WTC11 (cell line): ENCODE data around the gene ANGPTL2. TPM values are rescaled to one million over a fixed set of nuclear protein-coding genes. Genes with fewer than 3 reads are reported as not detected.

Experiments used
- AR ChIP-seq: fragments of 250-450 bp; sonication (Bioruptor Pico); IDR thresholded peaks from 2 replicates; pipeline ENCODE4 v1.9.0; 2021; ENCODE audit warnings: mild to moderate bottlenecking
- ATF6 ChIP-seq: sonication (generic); formaldehyde crosslinking; IDR thresholded peaks from 2 replicates; pipeline ENCODE4 v1.8.1; 2023; ENCODE audit warnings: mild to moderate bottlenecking, missing genetic modification reagents
- ELF4 ChIP-seq: sonication (generic); formaldehyde crosslinking; IDR thresholded peaks from 2 replicates; pipeline ENCODE4 v1.8.1; 2022; ENCODE audit warnings: low read depth, mild to moderate bottlenecking, moderate library complexity, missing genetic modification reagents
- ESRRA ChIP-seq: sonication (generic); formaldehyde crosslinking; IDR thresholded peaks from 2 replicates; pipeline ENCODE4 v1.8.1; 2022; ENCODE audit warnings: mild to moderate bottlenecking, missing genetic modification reagents, borderline replicate concordance
- MLX ChIP-seq: sonication (generic); formaldehyde crosslinking; IDR thresholded peaks from 2 replicates; pipeline ENCODE4 v1.8.1; 2023; ENCODE audit warnings: mild to moderate bottlenecking, missing genetic modification reagents, moderate library complexity
- PRDM15 ChIP-seq: sonication (generic); formaldehyde crosslinking; IDR thresholded peaks from 2 replicates; pipeline ENCODE4 v1.8.0; 2022; ENCODE audit warnings: missing genetic modification reagents
- RELA ChIP-seq: sonication (generic); formaldehyde crosslinking; IDR thresholded peaks from 2 replicates; pipeline ENCODE4 v1.8.1; 2022; ENCODE audit warnings: missing genetic modification reagents, mild to moderate bottlenecking, borderline replicate concordance
- SMAD4 ChIP-seq: sonication (generic); formaldehyde crosslinking; IDR thresholded peaks from 2 replicates; pipeline ENCODE4 v1.8.0; 2022; ENCODE audit warnings: mild to moderate bottlenecking, missing genetic modification reagents
- SOX15 ChIP-seq: fragments of 250-450 bp; sonication (Bioruptor Pico); IDR thresholded peaks from 2 replicates; pipeline ENCODE4 v1.9.0; 2021; ENCODE audit warnings: mild to moderate bottlenecking
- TEAD1 ChIP-seq: sonication (generic); formaldehyde crosslinking; IDR thresholded peaks from 2 replicates; pipeline ENCODE4 v1.8.0; 2022; ENCODE audit warnings: mild to moderate bottlenecking, missing genetic modification reagents
- ZNF423 ChIP-seq: fragments of 250-450 bp; sonication (Bioruptor Pico); IDR thresholded peaks from 2 replicates; pipeline ENCODE4 v2.1.2; 2022; ENCODE audit warnings: mild to moderate bottlenecking, moderate library complexity
- ZSCAN18 ChIP-seq: fragments of 250-450 bp; sonication (Bioruptor Pico); IDR thresholded peaks from 2 replicates; pipeline ENCODE4 v2.1.2; 2022; ENCODE audit warnings: mild to moderate bottlenecking, moderate library complexity
- total RNA-seq: library from RNA; stranded (reverse); gene quantifications from 3 replicates; pipeline ENCODE4 v1.2.3, GENCODE V29; 2021
- TF ChIP-seq, protein P1 (sequence below): sonication (generic); formaldehyde crosslinking; IDR thresholded peaks from 2 replicates; pipeline ENCODE4 v1.8.1; 2023; ENCODE audit warnings: mild to moderate bottlenecking, moderate library complexity, missing genetic modification reagents
- TF ChIP-seq, protein P2 (sequence below): sonication (generic); formaldehyde crosslinking; IDR thresholded peaks from 2 replicates; pipeline ENCODE4 v1.8.0; 2022; ENCODE audit warnings: mild to moderate bottlenecking, missing genetic modification reagents
- TF ChIP-seq, protein P3 (sequence below): sonication (generic); formaldehyde crosslinking; IDR thresholded peaks from 2 replicates; pipeline ENCODE4 v1.8.0; 2023; ENCODE audit warnings: missing genetic modification reagents, mild to moderate bottlenecking, borderline replicate concordance
- TF ChIP-seq, protein P4 (sequence below): fragments of 250-450 bp; sonication (Bioruptor Pico); IDR thresholded peaks from 2 replicates; pipeline ENCODE4 v1.8.0; 2021; ENCODE audit warnings: mild to moderate bottlenecking
- TF ChIP-seq, protein P5 (sequence below): sonication (generic); formaldehyde crosslinking; IDR thresholded peaks from 2 replicates; pipeline ENCODE4 v1.8.0; 2022; ENCODE audit warnings: mild to moderate bottlenecking, missing genetic modification reagents

ANGPTL2 gene
- total RNA-seq, 1 experiment from 2014 or later: 4.5 TPM

DNA sequence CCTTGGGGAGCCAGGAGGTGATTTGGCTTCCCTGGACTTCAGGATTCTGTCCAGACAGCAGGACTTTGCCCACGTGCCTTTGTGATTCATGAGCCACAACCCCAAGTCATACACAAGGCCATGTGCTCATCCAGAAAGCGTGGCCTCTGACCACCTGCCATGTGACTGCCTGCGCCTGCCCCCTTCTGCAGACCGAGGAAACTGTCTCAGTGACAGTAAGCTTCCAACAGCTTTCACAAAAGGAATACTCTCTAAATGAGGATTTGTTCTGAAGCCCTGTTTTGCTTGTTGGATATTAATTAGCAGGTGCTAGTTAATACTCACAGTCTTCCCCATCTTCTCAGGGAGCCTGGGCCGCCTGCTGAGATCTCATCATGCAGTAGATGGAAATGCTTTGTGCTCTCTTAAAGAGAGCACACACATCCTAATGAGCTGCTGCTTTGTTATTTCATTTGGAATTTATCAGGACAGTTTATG is 36.9 kb upstream of the ANGPTL2 start (continued):
- TF ChIP-seq PRDM15 (CRISPR knock-in tag) (peak; percentile 42; the same call in 1 of the 2 replicates), ESRRA (peak; percentile 90), AR (CRISPR knock-in tag) (no peak), RELA (peak; percentile 86; the same call in 1 of the 2 replicates), TEAD1 (CRISPR knock-in tag) (peak; percentile 96), ZSCAN18 (no peak), SOX15 (CRISPR knock-in tag) (no peak), ELF4 (CRISPR knock-in tag) (no peak; the same call in 1 of the 2 replicates), SMAD4 (CRISPR knock-in tag) (no peak), ATF6 (CRISPR knock-in tag) (no peak), ZNF423 (no peak), MLX (no peak)
- TF ChIP-seq, protein P1, sequence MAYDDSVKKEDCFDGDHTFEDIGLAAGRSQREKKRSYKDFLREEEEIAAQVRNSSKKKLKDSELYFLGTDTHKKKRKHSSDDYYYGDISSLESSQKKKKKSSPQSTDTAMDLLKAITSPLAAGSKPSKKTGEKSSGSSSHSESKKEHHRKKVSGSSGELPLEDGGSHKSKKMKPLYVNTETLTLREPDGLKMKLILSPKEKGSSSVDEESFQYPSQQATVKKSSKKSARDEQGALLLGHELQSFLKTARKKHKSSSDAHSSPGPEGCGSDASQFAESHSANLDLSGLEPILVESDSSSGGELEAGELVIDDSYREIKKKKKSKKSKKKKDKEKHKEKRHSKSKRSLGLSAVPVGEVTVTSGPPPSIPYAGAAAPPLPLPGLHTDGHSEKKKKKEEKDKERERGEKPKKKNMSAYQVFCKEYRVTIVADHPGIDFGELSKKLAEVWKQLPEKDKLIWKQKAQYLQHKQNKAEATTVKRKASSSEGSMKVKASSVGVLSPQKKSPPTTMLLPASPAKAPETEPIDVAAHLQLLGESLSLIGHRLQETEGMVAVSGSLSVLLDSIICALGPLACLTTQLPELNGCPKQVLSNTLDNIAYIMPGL (CRISPR knock-in tag): no peak
- TF ChIP-seq, protein P2, sequence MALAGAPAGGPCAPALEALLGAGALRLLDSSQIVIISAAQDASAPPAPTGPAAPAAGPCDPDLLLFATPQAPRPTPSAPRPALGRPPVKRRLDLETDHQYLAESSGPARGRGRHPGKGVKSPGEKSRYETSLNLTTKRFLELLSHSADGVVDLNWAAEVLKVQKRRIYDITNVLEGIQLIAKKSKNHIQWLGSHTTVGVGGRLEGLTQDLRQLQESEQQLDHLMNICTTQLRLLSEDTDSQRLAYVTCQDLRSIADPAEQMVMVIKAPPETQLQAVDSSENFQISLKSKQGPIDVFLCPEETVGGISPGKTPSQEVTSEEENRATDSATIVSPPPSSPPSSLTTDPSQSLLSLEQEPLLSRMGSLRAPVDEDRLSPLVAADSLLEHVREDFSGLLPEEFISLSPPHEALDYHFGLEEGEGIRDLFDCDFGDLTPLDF (CRISPR knock-in tag): 0 out of 2 replicates have a peak, but pooled peaks have one; percentile 23
- TF ChIP-seq, protein P3, sequence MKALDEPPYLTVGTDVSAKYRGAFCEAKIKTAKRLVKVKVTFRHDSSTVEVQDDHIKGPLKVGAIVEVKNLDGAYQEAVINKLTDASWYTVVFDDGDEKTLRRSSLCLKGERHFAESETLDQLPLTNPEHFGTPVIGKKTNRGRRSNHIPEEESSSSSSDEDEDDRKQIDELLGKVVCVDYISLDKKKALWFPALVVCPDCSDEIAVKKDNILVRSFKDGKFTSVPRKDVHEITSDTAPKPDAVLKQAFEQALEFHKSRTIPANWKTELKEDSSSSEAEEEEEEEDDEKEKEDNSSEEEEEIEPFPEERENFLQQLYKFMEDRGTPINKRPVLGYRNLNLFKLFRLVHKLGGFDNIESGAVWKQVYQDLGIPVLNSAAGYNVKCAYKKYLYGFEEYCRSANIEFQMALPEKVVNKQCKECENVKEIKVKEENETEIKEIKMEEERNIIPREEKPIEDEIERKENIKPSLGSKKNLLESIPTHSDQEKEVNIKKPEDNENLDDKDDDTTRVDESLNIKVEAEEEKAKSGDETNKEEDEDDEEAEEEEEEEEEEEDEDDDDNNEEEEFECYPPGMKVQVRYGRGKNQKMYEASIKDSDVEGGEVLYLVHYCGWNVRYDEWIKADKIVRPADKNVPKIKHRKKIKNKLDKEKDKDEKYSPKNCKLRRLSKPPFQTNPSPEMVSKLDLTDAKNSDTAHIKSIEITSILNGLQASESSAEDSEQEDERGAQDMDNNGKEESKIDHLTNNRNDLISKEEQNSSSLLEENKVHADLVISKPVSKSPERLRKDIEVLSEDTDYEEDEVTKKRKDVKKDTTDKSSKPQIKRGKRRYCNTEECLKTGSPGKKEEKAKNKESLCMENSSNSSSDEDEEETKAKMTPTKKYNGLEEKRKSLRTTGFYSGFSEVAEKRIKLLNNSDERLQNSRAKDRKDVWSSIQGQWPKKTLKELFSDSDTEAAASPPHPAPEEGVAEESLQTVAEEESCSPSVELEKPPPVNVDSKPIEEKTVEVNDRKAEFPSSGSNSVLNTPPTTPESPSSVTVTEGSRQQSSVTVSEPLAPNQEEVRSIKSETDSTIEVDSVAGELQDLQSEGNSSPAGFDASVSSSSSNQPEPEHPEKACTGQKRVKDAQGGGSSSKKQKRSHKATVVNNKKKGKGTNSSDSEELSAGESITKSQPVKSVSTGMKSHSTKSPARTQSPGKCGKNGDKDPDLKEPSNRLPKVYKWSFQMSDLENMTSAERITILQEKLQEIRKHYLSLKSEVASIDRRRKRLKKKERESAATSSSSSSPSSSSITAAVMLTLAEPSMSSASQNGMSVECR (CRISPR knock-in tag): peak; percentile 93
- TF ChIP-seq, protein P4, sequence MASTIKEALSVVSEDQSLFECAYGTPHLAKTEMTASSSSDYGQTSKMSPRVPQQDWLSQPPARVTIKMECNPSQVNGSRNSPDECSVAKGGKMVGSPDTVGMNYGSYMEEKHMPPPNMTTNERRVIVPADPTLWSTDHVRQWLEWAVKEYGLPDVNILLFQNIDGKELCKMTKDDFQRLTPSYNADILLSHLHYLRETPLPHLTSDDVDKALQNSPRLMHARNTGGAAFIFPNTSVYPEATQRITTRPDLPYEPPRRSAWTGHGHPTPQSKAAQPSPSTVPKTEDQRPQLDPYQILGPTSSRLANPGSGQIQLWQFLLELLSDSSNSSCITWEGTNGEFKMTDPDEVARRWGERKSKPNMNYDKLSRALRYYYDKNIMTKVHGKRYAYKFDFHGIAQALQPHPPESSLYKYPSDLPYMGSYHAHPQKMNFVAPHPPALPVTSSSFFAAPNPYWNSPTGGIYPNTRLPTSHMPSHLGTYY (CRISPR knock-in tag): no peak
- TF ChIP-seq, protein P5, sequence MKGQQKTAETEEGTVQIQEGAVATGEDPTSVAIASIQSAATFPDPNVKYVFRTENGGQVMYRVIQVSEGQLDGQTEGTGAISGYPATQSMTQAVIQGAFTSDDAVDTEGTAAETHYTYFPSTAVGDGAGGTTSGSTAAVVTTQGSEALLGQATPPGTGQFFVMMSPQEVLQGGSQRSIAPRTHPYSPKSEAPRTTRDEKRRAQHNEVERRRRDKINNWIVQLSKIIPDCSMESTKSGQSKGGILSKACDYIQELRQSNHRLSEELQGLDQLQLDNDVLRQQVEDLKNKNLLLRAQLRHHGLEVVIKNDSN (CRISPR knock-in tag): peak; percentile 88
